HEK293 (cell line): ENCODE measurements around the gene C16orf82.

ENCODE experiments used
- CTCF ChIA-PET: fragments of 350-600 bp; formaldehyde crosslinking; extraction: SDS; loops from one replicate; lab custom pipeline; 2021; ENCODE audit warnings: antibody characterized with exemption; lab: Yijun Ruan, JAX
- POLR2A ChIA-PET: fragments of 300-600 bp; formaldehyde crosslinking; extraction: SDS; loops from one replicate; lab custom pipeline; 2020; ENCODE audit warnings: antibody characterized with exemption, inconsistent platforms; lab: Yijun Ruan, JAX
- H3K27ac ChIP-seq: fragments of 200-500 bp; sonication (Bioruptor generic); 2 replicates; pipeline ENCODE4 v1.5.1; 2014; ENCODE audit warnings: low read depth, low read length, control low read depth, inconsistent platforms; ENCODE audit errors: extremely low read depth
- H3K36me3 ChIP-seq, 2 experiments: fragments of 200-500 bp in 1 of 2; sonication (Bioruptor generic) in 1 of 2; 1 replicate in 1 of 2; 2 replicates in 1 of 2; pipeline ENCODE4 v1.5.1; 2014 to 2017; ENCODE audit warnings: inconsistent platforms in 2 of 2, low read length in 2 of 2; ENCODE audit not compliant: control insufficient read depth in 2 of 2, insufficient read depth in 1 of 2
- H3K4me1 ChIP-seq: fragments of 200-500 bp; sonication (Bioruptor generic); 2 replicates; pipeline ENCODE4 v1.5.1; 2014; ENCODE audit warnings: mild to moderate bottlenecking, low read length, inconsistent platforms; ENCODE audit not compliant: control insufficient read depth, insufficient read depth
- H3K4me3 ChIP-seq: 2 replicates; pipeline ENCODE4 v1.5.1; 2011; ENCODE audit warnings: low read depth, mild to moderate bottlenecking, control low read depth, low read length, moderate library complexity
- H3K9me3 ChIP-seq: fragments of 200-500 bp; sonication (Bioruptor generic); 2 replicates; pipeline ENCODE4 v1.5.1; 2014; ENCODE audit warnings: low read depth, low read length, inconsistent platforms; ENCODE audit not compliant: control insufficient read depth, insufficient read depth
- HOXA7 ChIP-seq: sonication (generic); formaldehyde crosslinking; IDR thresholded peaks from 2 replicates; pipeline ENCODE4 v1.8.1; 2022; ENCODE audit warnings: missing genetic modification reagents, borderline replicate concordance
- IKZF3 ChIP-seq: fragments of 450-650 bp; IDR thresholded peaks from 2 replicates; pipeline ENCODE4 v1.5.0; 2018; ENCODE audit warnings: missing biosample characterization, mild to moderate bottlenecking, missing genetic modification characterization, moderate library complexity
- MZF1 ChIP-seq: fragments of 450-650 bp; formaldehyde crosslinking; IDR thresholded peaks from 2 replicates; pipeline ENCODE4 v1.5.1; 2017; ENCODE audit warnings: missing biosample characterization, missing genetic modification characterization, borderline replicate concordance
- OSR2 ChIP-seq: fragments of 450-650 bp; formaldehyde crosslinking; IDR thresholded peaks from 2 replicates; pipeline ENCODE4 v1.5.1; 2016; ENCODE audit warnings: missing biosample characterization, missing genetic modification characterization
- OVOL3 ChIP-seq: fragments of 450-650 bp; formaldehyde crosslinking; IDR thresholded peaks from 2 replicates; pipeline ENCODE4 v1.5.1; 2016; ENCODE audit warnings: missing biosample characterization, missing genetic modification characterization
- REPIN1 ChIP-seq: fragments of 450-650 bp; formaldehyde crosslinking; IDR thresholded peaks from 2 replicates; pipeline ENCODE4 v1.5.1; 2017; ENCODE audit warnings: missing biosample characterization, missing genetic modification characterization, low read depth
- YY2 ChIP-seq: fragments of 450-650 bp; formaldehyde crosslinking; IDR thresholded peaks from 2 replicates; pipeline ENCODE4 v1.5.1; 2016; ENCODE audit warnings: missing biosample characterization, missing genetic modification characterization
- ZBTB21 ChIP-seq: fragments of 450-650 bp; formaldehyde crosslinking; IDR thresholded peaks from 2 replicates; pipeline ENCODE4 v1.5.1; 2017; ENCODE audit warnings: missing biosample characterization, missing genetic modification characterization
- ZBTB26 ChIP-seq: fragments of 450-650 bp; formaldehyde crosslinking; optimal IDR thresholded peaks from 2 replicates; pipeline ENCODE3; 2016; ENCODE audit warnings: missing biosample characterization, mild to moderate bottlenecking, missing genetic modification characterization
- ZEB2 ChIP-seq: fragments of 450-650 bp; formaldehyde crosslinking; IDR thresholded peaks from 2 replicates; pipeline ENCODE4 v1.5.1; 2016; ENCODE audit warnings: missing biosample characterization, missing genetic modification characterization
- ZNF174 ChIP-seq: fragments of 450-650 bp; formaldehyde crosslinking; IDR thresholded peaks from 2 replicates; pipeline ENCODE4 v1.5.0; 2017; ENCODE audit warnings: missing biosample characterization, mild to moderate bottlenecking, missing genetic modification characterization
- ZNF292 ChIP-seq: fragments of 450-650 bp; formaldehyde crosslinking; IDR thresholded peaks from 2 replicates; pipeline ENCODE4 v1.5.1; 2016; ENCODE audit warnings: low read depth, missing biosample characterization, missing genetic modification characterization, borderline replicate concordance
- ZNF311 ChIP-seq: fragments of 450-650 bp; formaldehyde crosslinking; IDR thresholded peaks from 2 replicates; pipeline ENCODE4 v1.5.1; 2017; ENCODE audit warnings: missing biosample characterization, missing genetic modification characterization, borderline replicate concordance
- ZNF362 ChIP-seq: fragments of 450-650 bp; formaldehyde crosslinking; IDR thresholded peaks from 2 replicates; pipeline ENCODE4 v1.5.1; 2016; ENCODE audit warnings: missing biosample characterization, missing genetic modification characterization
- ZNF391 ChIP-seq: fragments of 450-650 bp; formaldehyde crosslinking; IDR thresholded peaks from 2 replicates; pipeline ENCODE4 v1.5.1; 2016; ENCODE audit warnings: low read depth, missing biosample characterization, missing genetic modification characterization, borderline replicate concordance
- ZNF394 ChIP-seq: fragments of 450-650 bp; formaldehyde crosslinking; IDR thresholded peaks from 2 replicates; pipeline ENCODE4 v1.5.1; 2016; ENCODE audit warnings: missing biosample characterization, missing genetic modification characterization, mild to moderate bottlenecking, moderate library complexity, borderline replicate concordance
- ZNF404 ChIP-seq: fragments of 450-650 bp; formaldehyde crosslinking; IDR thresholded peaks from 2 replicates; pipeline ENCODE4 v1.5.1; 2017; ENCODE audit warnings: missing biosample characterization, missing genetic modification characterization
- ZNF529 ChIP-seq: fragments of 450-650 bp; formaldehyde crosslinking; IDR thresholded peaks from 2 replicates; pipeline ENCODE4 v1.5.1; 2017; ENCODE audit warnings: missing genetic modification characterization, missing biosample characterization; ENCODE audit not compliant: insufficient replicate concordance
- ZNF544 ChIP-seq: fragments of 450-650 bp; formaldehyde crosslinking; IDR thresholded peaks from 2 replicates; pipeline ENCODE4 v1.5.0; 2017; ENCODE audit warnings: missing biosample characterization, missing genetic modification characterization
- ZNF626 ChIP-seq: fragments of 450-650 bp; sonication (Bioruptor Pico); formaldehyde crosslinking; IDR thresholded peaks from 2 replicates; pipeline ENCODE4 v1.5.1; 2018; ENCODE audit warnings: missing biosample characterization, missing genetic modification characterization, inconsistent platforms
- ZNF629 ChIP-seq: fragments of 450-650 bp; formaldehyde crosslinking; IDR thresholded peaks from 2 replicates; pipeline ENCODE4 v1.5.1; 2017; ENCODE audit warnings: missing biosample characterization, missing genetic modification characterization
- ZNF658 ChIP-seq: fragments of 450-650 bp; formaldehyde crosslinking; IDR thresholded peaks from 2 replicates; pipeline ENCODE4; 2016; ENCODE audit warnings: missing biosample characterization, missing genetic modification characterization
- ZNF76 ChIP-seq: fragments of 450-650 bp; formaldehyde crosslinking; IDR thresholded peaks from 2 replicates; pipeline ENCODE4; 2016; ENCODE audit warnings: low read depth, missing biosample characterization, missing genetic modification characterization, borderline replicate concordance
- ZNF830 ChIP-seq: fragments of 450-650 bp; IDR thresholded peaks from 2 replicates; pipeline ENCODE4 v1.5.0; 2018; ENCODE audit warnings: missing biosample characterization, missing genetic modification characterization, low read depth, mild to moderate bottlenecking, moderate library complexity
- TF ChIP-seq, protein P1 (sequence below): fragments of 450-650 bp; formaldehyde crosslinking; IDR thresholded peaks from 2 replicates; pipeline ENCODE4 v1.5.1; 2016; ENCODE audit warnings: missing biosample characterization, missing genetic modification characterization
- TF ChIP-seq, protein P2 (sequence below): fragments of 450-650 bp; formaldehyde crosslinking; IDR thresholded peaks from 2 replicates; pipeline ENCODE4 v1.5.1; 2017; ENCODE audit warnings: missing biosample characterization, missing genetic modification characterization
- TF ChIP-seq, protein P3 (sequence below): fragments of 450-650 bp; formaldehyde crosslinking; IDR thresholded peaks from 2 replicates; pipeline ENCODE4 v1.5.1; 2016; ENCODE audit warnings: missing biosample characterization, missing genetic modification characterization, borderline replicate concordance

C16orf82 gene

DNA sequence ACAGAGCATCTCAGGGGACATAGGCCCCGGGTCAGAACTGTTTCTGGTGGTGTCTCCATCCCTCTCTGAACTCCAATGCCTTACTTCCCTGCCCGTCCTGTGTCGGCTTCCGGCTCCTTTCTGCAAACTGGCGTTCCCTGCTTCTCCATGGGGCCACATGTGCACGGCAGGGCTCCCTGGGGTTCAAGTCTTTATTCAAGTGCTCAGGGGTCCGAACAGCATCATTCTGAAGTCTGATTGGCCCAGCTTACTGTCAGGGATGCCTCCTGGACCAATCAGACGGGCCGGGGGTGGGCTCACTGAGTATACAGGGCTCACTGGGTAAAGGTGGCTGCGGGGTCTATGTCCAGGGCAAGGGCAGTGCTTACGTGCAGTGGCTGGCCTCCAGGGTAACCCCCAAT lies 17.1 kb downstream of the C16orf82 start:
- H3K27ac ChIP-seq, result no peak overlapping the region
- ChIA-PET POLR2A (no interaction called here), CTCF (interaction anchor here (0.8 kb wide), 1 partner anchor 9 kb away, joined by 3 read pairs; no protein-coding TSS in a partner anchor)
- no peak overlapping the region for H3K4me3 ChIP-seq
- H3K36me3 ChIP-seq, result no peaks in the 10 kb centered on the region
- H3K9me3 ChIP-seq, result no peaks in the 10 kb centered on the region
- no peaks in the 10 kb centered on the region for H3K4me1 ChIP-seq
- TF ChIP-seq, protein P1, sequence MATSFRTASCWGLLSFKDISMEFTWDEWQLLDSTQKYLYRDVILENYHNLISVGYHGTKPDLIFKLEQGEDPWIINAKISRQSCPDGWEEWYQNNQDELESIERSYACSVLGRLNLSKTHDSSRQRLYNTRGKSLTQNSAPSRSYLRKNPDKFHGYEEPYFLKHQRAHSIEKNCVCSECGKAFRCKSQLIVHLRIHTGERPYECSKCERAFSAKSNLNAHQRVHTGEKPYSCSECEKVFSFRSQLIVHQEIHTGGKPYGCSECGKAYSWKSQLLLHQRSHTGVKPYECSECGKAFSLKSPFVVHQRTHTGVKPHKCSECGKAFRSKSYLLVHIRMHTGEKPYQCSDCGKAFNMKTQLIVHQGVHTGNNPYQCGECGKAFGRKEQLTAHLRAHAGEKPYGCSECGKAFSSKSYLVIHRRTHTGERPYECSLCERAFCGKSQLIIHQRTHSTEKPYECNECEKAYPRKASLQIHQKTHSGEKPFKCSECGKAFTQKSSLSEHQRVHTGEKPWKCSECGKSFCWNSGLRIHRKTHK, result no peak
- TF ChIP-seq REPIN1 (tag by site-specific recombination) (no peak), MZF1 (tag by site-specific recombination) (no peak), ZNF629 (tag by site-specific recombination) (no peak), ZNF658 (tag by site-specific recombination) (no peak), ZBTB26 (tag by site-specific recombination) (no peak), ZEB2 (tag by site-specific recombination) (no peak), ZNF174 (tag by site-specific recombination) (no peak), ZNF76 (no peak), ZNF394 (tag by site-specific recombination) (no peak), ZNF292 (no peak), OSR2 (no peak), ZNF311 (tag by site-specific recombination) (no peak), ZNF391 (tag by site-specific recombination) (no peak), IKZF3 (tag by site-specific recombination) (no peak), YY2 (tag by site-specific recombination) (no peak), ZNF830 (tag by site-specific recombination) (no peak)
- TF ChIP-seq, protein P2, sequence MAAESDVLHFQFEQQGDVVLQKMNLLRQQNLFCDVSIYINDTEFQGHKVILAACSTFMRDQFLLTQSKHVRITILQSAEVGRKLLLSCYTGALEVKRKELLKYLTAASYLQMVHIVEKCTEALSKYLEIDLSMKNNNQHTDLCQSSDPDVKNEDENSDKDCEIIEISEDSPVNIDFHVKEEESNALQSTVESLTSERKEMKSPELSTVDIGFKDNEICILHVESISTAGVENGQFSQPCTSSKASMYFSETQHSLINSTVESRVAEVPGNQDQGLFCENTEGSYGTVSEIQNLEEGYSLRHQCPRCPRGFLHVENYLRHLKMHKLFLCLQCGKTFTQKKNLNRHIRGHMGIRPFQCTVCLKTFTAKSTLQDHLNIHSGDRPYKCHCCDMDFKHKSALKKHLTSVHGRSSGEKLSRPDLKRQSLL (tag by site-specific recombination), result no peak

DNA sequence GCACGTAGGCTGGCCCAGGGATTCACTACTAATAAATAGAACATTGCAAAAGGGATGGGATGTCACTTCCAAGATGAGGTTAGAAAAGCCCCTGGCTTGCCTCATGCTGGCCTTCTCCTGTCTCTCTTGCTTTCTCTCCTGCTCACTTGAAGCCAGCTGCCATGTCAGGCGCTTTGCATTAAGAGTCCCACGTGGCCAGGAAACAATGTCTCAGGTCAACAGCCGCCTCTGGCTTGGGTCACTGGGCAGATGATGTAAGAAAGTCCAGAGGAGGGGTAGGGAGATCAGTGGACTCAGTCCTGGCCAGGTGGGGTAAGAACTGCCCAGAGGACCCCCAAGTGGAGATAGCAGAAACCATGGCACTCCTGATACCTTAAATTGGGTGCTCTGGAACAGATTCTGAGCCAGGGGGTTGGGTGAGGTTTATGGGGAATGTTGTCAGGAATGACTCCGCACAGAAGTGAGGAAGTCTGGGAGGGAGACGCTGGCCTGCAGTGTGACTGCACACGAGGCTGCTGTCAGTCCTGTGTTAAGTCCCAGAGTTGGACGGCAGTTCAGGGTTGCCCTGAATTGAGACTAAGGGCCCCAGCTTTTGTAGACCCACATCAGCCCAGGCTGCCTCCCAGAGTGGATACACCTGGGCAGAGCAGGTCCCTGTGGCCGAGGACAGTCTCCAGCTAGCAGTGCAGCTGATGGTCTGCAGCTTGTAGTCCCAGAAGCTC lies 17.7 kb downstream of the C16orf82 start:
- ChIA-PET POLR2A (no interaction called here), CTCF (interaction anchor here (0.7 kb wide), 1 partner anchor 769 kb away, joined by 3 read pairs; no protein-coding TSS in a partner anchor)
- no peak overlapping the region for H3K4me3 ChIP-seq
- no peaks in the 10 kb centered on the region for H3K9me3 ChIP-seq
- no peak overlapping the region for H3K27ac ChIP-seq
- H3K4me1 ChIP-seq, result no peaks in the 10 kb centered on the region
- H3K36me3 ChIP-seq, result no peaks in the 10 kb centered on the region
- TF ChIP-seq ZNF529 (tag by site-specific recombination), result no peak
- TF ChIP-seq, protein P3, sequence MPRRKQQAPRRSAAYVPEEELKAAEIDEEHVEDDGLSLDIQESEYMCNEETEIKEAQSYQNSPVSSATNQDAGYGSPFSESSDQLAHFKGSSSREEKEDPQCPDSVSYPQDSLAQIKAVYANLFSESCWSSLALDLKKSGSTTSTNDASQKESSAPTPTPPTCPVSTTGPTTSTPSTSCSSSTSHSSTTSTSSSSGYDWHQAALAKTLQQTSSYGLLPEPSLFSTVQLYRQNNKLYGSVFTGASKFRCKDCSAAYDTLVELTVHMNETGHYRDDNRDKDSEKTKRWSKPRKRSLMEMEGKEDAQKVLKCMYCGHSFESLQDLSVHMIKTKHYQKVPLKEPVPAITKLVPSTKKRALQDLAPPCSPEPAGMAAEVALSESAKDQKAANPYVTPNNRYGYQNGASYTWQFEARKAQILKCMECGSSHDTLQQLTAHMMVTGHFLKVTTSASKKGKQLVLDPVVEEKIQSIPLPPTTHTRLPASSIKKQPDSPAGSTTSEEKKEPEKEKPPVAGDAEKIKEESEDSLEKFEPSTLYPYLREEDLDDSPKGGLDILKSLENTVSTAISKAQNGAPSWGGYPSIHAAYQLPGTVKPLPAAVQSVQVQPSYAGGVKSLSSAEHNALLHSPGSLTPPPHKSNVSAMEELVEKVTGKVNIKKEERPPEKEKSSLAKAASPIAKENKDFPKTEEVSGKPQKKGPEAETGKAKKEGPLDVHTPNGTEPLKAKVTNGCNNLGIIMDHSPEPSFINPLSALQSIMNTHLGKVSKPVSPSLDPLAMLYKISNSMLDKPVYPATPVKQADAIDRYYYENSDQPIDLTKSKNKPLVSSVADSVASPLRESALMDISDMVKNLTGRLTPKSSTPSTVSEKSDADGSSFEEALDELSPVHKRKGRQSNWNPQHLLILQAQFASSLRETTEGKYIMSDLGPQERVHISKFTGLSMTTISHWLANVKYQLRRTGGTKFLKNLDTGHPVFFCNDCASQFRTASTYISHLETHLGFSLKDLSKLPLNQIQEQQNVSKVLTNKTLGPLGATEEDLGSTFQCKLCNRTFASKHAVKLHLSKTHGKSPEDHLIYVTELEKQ, result no peak
- TF ChIP-seq OVOL3, result no peak
- no peak for TF ChIP-seq ZNF544
- TF ChIP-seq ZBTB21 (tag by site-specific recombination), result no peak
- no peak for TF ChIP-seq ZNF362
- TF ChIP-seq ZNF404 (tag by site-specific recombination), result no peak
- no peak for TF ChIP-seq HOXA7 (CRISPR knock-in tag)
- TF ChIP-seq ZNF626 (tag by site-specific recombination), result no peak
- TF ChIP-seq, all 188 proteins: peak for 0
